Mesodermal cell (in vitro differentiated cells): Measurements from ENCODE around the gene BRI3BP.
"Not testable (repeated sequence)": the region's sequence is repeated elsewhere in the genome, so short reads cannot be mapped to it uniquely, and the experiment has no call there.

Experiments
- H3K27ac ChIP-seq: 2 replicates; pipeline ENCODE4 v1.7.0; 2013; ENCODE audit warnings: mild to moderate bottlenecking, low read depth, low read length, moderate library complexity; ENCODE audit not compliant: severe bottlenecking
- H3K36me3 ChIP-seq: 2 replicates; pipeline ENCODE4 v1.7.1; 2013; ENCODE audit warnings: mild to moderate bottlenecking, low read length, moderate library complexity; ENCODE audit not compliant: control insufficient read depth, insufficient read depth
- H3K4me1 ChIP-seq: one replicate; pipeline ENCODE4 v1.7.1; 2013; ENCODE audit warnings: mild to moderate bottlenecking, low read length; ENCODE audit not compliant: insufficient read depth, control insufficient read depth, poor library complexity, severe bottlenecking
- H3K4me3 ChIP-seq: 2 replicates; pipeline ENCODE4 v1.7.0; 2013; ENCODE audit warnings: low read length, control low read depth, mild to moderate bottlenecking; ENCODE audit not compliant: insufficient read depth, poor library complexity, severe bottlenecking; ENCODE audit errors: extremely low read depth
- H3K9me3 ChIP-seq: 2 replicates; pipeline ENCODE4 v1.7.1; 2013; ENCODE audit warnings: mild to moderate bottlenecking, low read length, moderate library complexity; ENCODE audit not compliant: control insufficient read depth
- WGBS, 2 experiments: methylation state at CpG; one replicate each; pipeline ENCODE4 v1.1.5; 2013; ENCODE audit warnings: missing lambda C conversion rate in 2 of 2; ENCODE audit not compliant: insufficient coverage in 2 of 2; 5-methylcytosine and 5-hydroxymethylcytosine counted together

BRI3BP gene

GRCh38 chr12:125021771-125022170, 28.3 kb downstream of the BRI3BP start:
- Histone ChIP-seq H3K9me3 (peaks cover 4% of the 10 kb centered on the region), H3K4me1 (no peaks in the 10 kb centered on the region), H3K36me3 (peaks cover 7% of the 10 kb centered on the region), H3K4me3 (no peak overlapping the region), H3K27ac (no peak overlapping the region)
- WGBS, 2 experiments, result 82% methylated on average over 2 of the region's 5 CpGs; no CpG with 5 or more reads in 1 of the 2 experiments

- no peak overlapping the region for H3K27ac ChIP-seq
- WGBS, 2 experiments, result 100% methylated on average over 1 to 2 of the region's 2 CpGs
- peaks cover 4% of the 10 kb centered on the region for H3K9me3 ChIP-seq
- peaks cover 7% of the 10 kb centered on the region for H3K36me3 ChIP-seq
- H3K4me1 ChIP-seq, result no peaks in the 10 kb centered on the region
- H3K4me3 ChIP-seq, result no peak overlapping the region
These were observed 29.6 kb downstream of the BRI3BP start for GRCh38 chr12:125023065-125023464.

- WGBS, 2 experiments, result 94 to 96% methylated on average over 39 to 40 of the region's 43 CpGs
- no peak overlapping the region for H3K4me3 ChIP-seq
- H3K36me3 ChIP-seq, result peaks cover 7% of the 10 kb centered on the region
- H3K9me3 ChIP-seq, result peaks cover 4% of the 10 kb centered on the region
- no peak overlapping the region for H3K27ac ChIP-seq
- H3K4me1 ChIP-seq, result no peaks in the 10 kb centered on the region
These were observed 31.6 kb downstream of the BRI3BP start for GRCh38 chr12:125024949-125025563.

- no peaks in the 10 kb centered on the region for H3K4me1 ChIP-seq
- peaks cover 7% of the 10 kb centered on the region for H3K36me3 ChIP-seq
- 93% methylated on average over 6 of the region's 9 CpGs for WGBS, 2 experiments
- peaks cover 4% of the 10 kb centered on the region for H3K9me3 ChIP-seq
- no peak overlapping the region for H3K27ac ChIP-seq
- no peak overlapping the region for H3K4me3 ChIP-seq
These were observed 32.3 kb downstream of the BRI3BP start for GRCh38 chr12:125025606-125026235.

- Histone ChIP-seq H3K4me1 (no peaks in the 10 kb centered on the region), H3K27ac (no peak overlapping the region), H3K9me3 (peaks cover 2% of the 10 kb centered on the region), H3K4me3 (no peak overlapping the region), H3K36me3 (peaks cover 7% of the 10 kb centered on the region)
- 93 to 95% methylated on average over 4 to 6 of the region's 8 CpGs for WGBS, 2 experiments
These were observed 34.7 kb downstream of the BRI3BP start for GRCh38 chr12:125028106-125028505.

- peaks cover 3% of the 10 kb centered on the region for H3K9me3 ChIP-seq
- WGBS, 2 experiments, result 88 to 90% methylated on average over 7 of the region's 7 CpGs
- no peaks in the 10 kb centered on the region for H3K4me1 ChIP-seq
- H3K4me3 ChIP-seq, result no peak overlapping the region
- H3K27ac ChIP-seq, result no peak overlapping the region
- H3K36me3 ChIP-seq, result peaks cover 6% of the 10 kb centered on the region
These were observed 36.4 kb downstream of the BRI3BP start for GRCh38 chr12:125029761-125030358.

GRCh38 chr12:125031471-125031870, 38.0 kb downstream of the BRI3BP start:
- H3K9me3 ChIP-seq, H3K4me3 ChIP-seq, H3K4me1 ChIP-seq, H3K27ac ChIP-seq, H3K36me3 ChIP-seq: not testable (repeated sequence)
- WGBS, 2 experiments, result 76% methylated on average over 6 of the region's 9 CpGs; no CpG with 5 or more reads in 1 of the 2 experiments

GRCh38 chr12:125032466-125033152, 39.2 kb downstream of the BRI3BP start:
- 93 to 95% methylated on average over 15 to 19 of the region's 19 CpGs for WGBS, 2 experiments
- Histone ChIP-seq H3K27ac (no peak overlapping the region), H3K36me3 (no peaks in the 10 kb centered on the region), H3K9me3 (peaks cover 8% of the 10 kb centered on the region), H3K4me1 (no peaks in the 10 kb centered on the region), H3K4me3 (no peak overlapping the region)

- no peak overlapping the region for H3K4me3 ChIP-seq
- 92 to 100% methylated on average over 4 to 5 of the region's 9 CpGs for WGBS, 2 experiments
- peaks cover 8% of the 10 kb centered on the region for H3K9me3 ChIP-seq
- no peak overlapping the region for H3K27ac ChIP-seq
- no peaks in the 10 kb centered on the region for H3K36me3 ChIP-seq
- H3K4me1 ChIP-seq, result no peaks in the 10 kb centered on the region
These were observed 39.8 kb downstream of the BRI3BP start for GRCh38 chr12:125033288-125033687.

GRCh38 chr12:125038976-125039625, 45.7 kb downstream of the BRI3BP start:
- Histone ChIP-seq H3K36me3 (no peaks in the 10 kb centered on the region), H3K27ac (no peak overlapping the region), H3K4me1 (no peaks in the 10 kb centered on the region), H3K9me3 (peaks cover 8% of the 10 kb centered on the region), H3K4me3 (no peak overlapping the region)
- 71 to 80% methylated on average over 2 to 3 of the region's 6 CpGs for whole genome bisulfite sequencing, 2 experiments
